ENCODE results near the gene PCDHB10. TPM values are rescaled to one million over a fixed set of nuclear protein-coding genes. Genes with fewer than 3 reads are reported as not detected.
"Not testable (repeated sequence)": the region's sequence is repeated elsewhere in the genome, so short reads cannot be mapped to it uniquely, and the experiment has no call there.

PCDHB10 gene
- total and polyA plus RNA-seq, 10 of the 15 experiments (the other 5 are each of a cell fraction or from before 2014, with no cell fraction given) = 0.01 to 0.06 TPM; not detected in 8

GRCh38 chr5:141201646-141202045 is 9.5 kb downstream of the PCDHB10 start:
- 71% methylated on average over 22 of the region's 35 CpGs for WGBS (ENCODE audit: insufficient coverage, insufficient replicate concordance, low lambda C conversion rate, missing lambda C conversion rate)
- H2AFZ ChIP-seq (ENCODE audit: control insufficient read depth, low read depth, low read length); H3K27ac ChIP-seq (ENCODE audit: control insufficient read depth, insufficient read depth); H3K79me2 ChIP-seq (ENCODE audit: control insufficient read depth, insufficient read depth, low read length); ATAC-seq; H4K20me1 ChIP-seq (ENCODE audit: control insufficient read depth, insufficient read depth); FAIRE-seq; RAD21 ChIA-PET (ENCODE audit: unreplicated experiment); H3K4me3 ChIP-seq; H3K4me2 ChIP-seq (ENCODE audit: control insufficient read depth, insufficient read depth); POLR2A ChIA-PET; H3K9ac ChIP-seq (ENCODE audit: control insufficient read depth, insufficient read depth, low read length); CTCF ChIA-PET; BruUV-seq (replicated peaks); H3K9me3 ChIP-seq (replicated peaks; ENCODE audit: control insufficient read depth, insufficient read depth, low read length); H3K36me3 ChIP-seq (ENCODE audit: control insufficient read depth in 2 of 2, insufficient read depth in 2 of 2, low read length in 1 of 2); DNase-seq (ENCODE audit: low read depth, low spot score); intact Hi-C loops (cut with micrococcal nuclease; ENCODE audit: unreplicated experiment); H3K4me1 ChIP-seq (ENCODE audit: control insufficient read depth, insufficient read depth, low read length); H3K27me3 ChIP-seq (replicated peaks in 1 of 2; ENCODE audit: control insufficient read depth in 2 of 2, insufficient read depth in 2 of 2, low read length in 1 of 2): not testable (repeated sequence)
- SMC1A ChIA-PET (ENCODE audit: uncharacterized antibody, unreplicated experiment) = interaction anchor here (0.6 kb wide), 1 partner anchor 787 kb away, joined by 3 read pairs; no protein-coding TSS in a partner anchor
- in situ Hi-C loops (cut with MboI) = loop anchor here (25.0 kb wide), 1 partner anchor 361 kb away; no protein-coding TSS in a partner anchor

DNA sequence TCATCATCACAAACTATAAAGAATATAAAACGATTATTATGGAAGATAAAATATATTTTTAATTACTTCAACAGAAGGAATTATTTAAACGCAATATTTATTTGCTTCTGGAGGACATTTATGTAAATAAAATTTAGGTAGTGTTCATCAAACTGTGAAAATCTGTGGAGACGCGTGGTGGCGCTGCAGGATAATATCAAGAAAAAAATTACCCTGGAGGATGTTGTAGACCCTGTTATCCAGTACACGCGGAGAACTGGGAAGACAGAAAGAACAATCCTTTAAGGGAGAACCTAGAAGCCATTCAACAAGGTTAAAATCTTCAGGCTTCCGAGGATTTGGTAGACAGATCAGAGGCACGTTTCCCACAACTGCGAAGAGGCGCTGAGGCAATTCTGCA is 16.3 kb downstream of the PCDHB10 start, which contains the start of gene PCDHB12:
PCDHB12 (plus strand) TSS at position 242 of the 400 bp plus-strand sequence. CDS start 189 bp downstream, outside the sequence.
- ChIA-PET CTCF (interaction anchor here (0.8 kb wide), 1 partner anchor 222 kb away, joined by 3 read pairs; the partner anchor contains the start of gene PCDHGA12), SMC1A (ENCODE audit: uncharacterized antibody, unreplicated experiment) (interaction anchor here (0.9 kb wide), 1 partner anchor 18 kb away, joined by 3 read pairs; no protein-coding TSS in a partner anchor), RAD21 (ENCODE audit: unreplicated experiment) (no interaction called here), POLR2A (no interaction called here)
- BruUV-seq (replicated peaks) = no TSS peak
- Histone ChIP-seq H3K36me3 (ENCODE audit: control insufficient read depth in 2 of 2, insufficient read depth in 2 of 2, low read length in 1 of 2) (no peaks in the 10 kb centered on the region), H3K4me2 (ENCODE audit: control insufficient read depth, insufficient read depth) (no peak within 1 kb of the TSS), H3K4me3 (no peak within 1 kb of the TSS), H4K20me1 (ENCODE audit: control insufficient read depth, insufficient read depth) (no peaks in the 10 kb centered on the region), H3K9ac (ENCODE audit: control insufficient read depth, insufficient read depth, low read length) (no peak within 1 kb of the TSS), H3K27me3 (replicated peaks in 1 of 2; ENCODE audit: control insufficient read depth in 2 of 2, insufficient read depth in 2 of 2, low read length in 1 of 2) (no peaks in the 10 kb centered on the region), H3K27ac (ENCODE audit: control insufficient read depth, insufficient read depth) (no peak within 1 kb of the TSS), H3K4me1 (ENCODE audit: control insufficient read depth, insufficient read depth, low read length) (no peaks in the 10 kb centered on the region), H3K79me2 (ENCODE audit: control insufficient read depth, insufficient read depth, low read length) (no peaks in the 10 kb centered on the region), H3K9me3 (replicated peaks; ENCODE audit: control insufficient read depth, insufficient read depth, low read length) (no peaks in the 10 kb centered on the region; the same call in 2 of the 3 replicates), H2AFZ (ENCODE audit: control insufficient read depth, low read depth, low read length) (no peak within 1 kb of the TSS)
- 24% methylated on average over 11 of the region's 11 CpGs for WGBS (ENCODE audit: insufficient coverage, insufficient replicate concordance, low lambda C conversion rate, missing lambda C conversion rate)
- TF ChIP-seq PAX5 (IDR thresholded peaks at IDR 0.05; ENCODE audit: borderline replicate concordance, low read depth, low read length) = no peak
- TF ChIP-seq EED (IDR thresholded peaks at IDR 0.05; ENCODE audit: low read depth) = no peak
- TF ChIP-seq ASH2L (IDR thresholded peaks at IDR 0.05; ENCODE audit: borderline replicate concordance, low read depth) = no peak
- TF ChIP-seq KLF5 (IDR thresholded peaks at IDR 0.05; ENCODE audit: partially characterized antibody) = no peak
- no peak for TF ChIP-seq USF2 (IDR thresholded peaks at IDR 0.05; ENCODE audit: borderline replicate concordance, low read depth, low read length)
- no peak for TF ChIP-seq SMAD1 (IDR thresholded peaks at IDR 0.05; ENCODE audit: low read depth, partially characterized antibody)
- TF ChIP-seq CHD4 (IDR thresholded peaks at IDR 0.05) = no peak
- no peak for TF ChIP-seq MYC (IDR thresholded peaks at IDR 0.05; ENCODE audit: insufficient read depth, insufficient read length, insufficient replicate concordance, low read length, severe bottlenecking)
- no peak for TF ChIP-seq RCOR1 (conservative IDR thresholded peaks at IDR 0.05; ENCODE audit: low read depth, low read length)
- TF ChIP-seq MTA2 (IDR thresholded peaks at IDR 0.05; ENCODE audit: low read depth) = no peak
- no peak for TF ChIP-seq ZZZ3 (IDR thresholded peaks at IDR 0.05; ENCODE audit: control insufficient read depth, insufficient read length, low read depth)
- no peak for TF ChIP-seq SREBF1 (IDR thresholded peaks at IDR 0.05; ENCODE audit: low read length)
- no peak for ATAC-seq
- intact Hi-C loops (cut with micrococcal nuclease; ENCODE audit: unreplicated experiment) = no loop called here
- FAIRE-seq = no peak
- no peak for DNase-seq (ENCODE audit: low read depth, low spot score)
- in situ Hi-C loops (cut with MboI) = loop anchor here (25.0 kb wide), 1 partner anchor 354 kb away; no protein-coding TSS in a partner anchor
